Measurements from ENCODE around the gene TBL3.

TBL3 gene

DNA sequence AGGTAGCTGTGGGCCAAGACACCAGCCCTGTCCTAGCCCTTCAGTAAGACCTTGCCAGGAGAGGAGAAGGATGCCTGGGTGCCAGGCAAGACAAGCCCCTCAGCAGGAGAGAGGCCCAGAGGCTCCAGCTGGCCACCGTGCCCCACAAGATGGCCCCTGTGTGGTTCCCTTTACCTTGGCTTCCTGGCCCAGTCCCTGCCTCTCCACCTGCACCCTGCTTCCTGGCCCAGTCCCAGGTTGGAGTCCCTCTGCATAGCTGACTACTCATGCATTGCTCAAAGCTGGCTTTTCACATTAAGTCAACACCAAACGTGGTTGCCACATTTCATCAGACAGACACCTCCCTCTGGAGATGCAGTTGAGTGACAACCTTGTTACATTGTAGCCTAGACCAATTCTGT, 21.9 kb downstream of the TBL3 start:
- H3K9ac ChIP-seq (ENCODE audit: low read length): no peak overlapping the region
- H4K20me1 ChIP-seq (ENCODE audit: insufficient read depth, low read length): no peaks in the 10 kb centered on the region
- no peaks in the 10 kb centered on the region for H3K36me3 ChIP-seq (replicated peaks; ENCODE audit: insufficient read depth, low read length)
- peaks cover 16% of the 10 kb centered on the region for H3K4me1 ChIP-seq (ENCODE audit: low read length)
- no peak overlapping the region for H2AFZ ChIP-seq (ENCODE audit: low read length)
- H3F3A ChIP-seq (ENCODE audit: insufficient read depth, low read length): peaks cover 13% of the 10 kb centered on the region
- no peak overlapping the region for H3K4me2 ChIP-seq (ENCODE audit: low read depth, low read length)
- DNase-seq: no peak
- no peak overlapping the region for H3K27ac ChIP-seq (ENCODE audit: low read length)
- H3K4me3 ChIP-seq (ENCODE audit: low read length): no peak overlapping the region
- TF ChIP-seq EZH2phosphoT487 (IDR thresholded peaks at IDR 0.05; ENCODE audit: low read length) (no peak), EZH2 (optimal IDR thresholded peaks at IDR 0.05; ENCODE audit: low read depth, low read length) (no peak)
- TF ChIP-seq, protein P1, sequence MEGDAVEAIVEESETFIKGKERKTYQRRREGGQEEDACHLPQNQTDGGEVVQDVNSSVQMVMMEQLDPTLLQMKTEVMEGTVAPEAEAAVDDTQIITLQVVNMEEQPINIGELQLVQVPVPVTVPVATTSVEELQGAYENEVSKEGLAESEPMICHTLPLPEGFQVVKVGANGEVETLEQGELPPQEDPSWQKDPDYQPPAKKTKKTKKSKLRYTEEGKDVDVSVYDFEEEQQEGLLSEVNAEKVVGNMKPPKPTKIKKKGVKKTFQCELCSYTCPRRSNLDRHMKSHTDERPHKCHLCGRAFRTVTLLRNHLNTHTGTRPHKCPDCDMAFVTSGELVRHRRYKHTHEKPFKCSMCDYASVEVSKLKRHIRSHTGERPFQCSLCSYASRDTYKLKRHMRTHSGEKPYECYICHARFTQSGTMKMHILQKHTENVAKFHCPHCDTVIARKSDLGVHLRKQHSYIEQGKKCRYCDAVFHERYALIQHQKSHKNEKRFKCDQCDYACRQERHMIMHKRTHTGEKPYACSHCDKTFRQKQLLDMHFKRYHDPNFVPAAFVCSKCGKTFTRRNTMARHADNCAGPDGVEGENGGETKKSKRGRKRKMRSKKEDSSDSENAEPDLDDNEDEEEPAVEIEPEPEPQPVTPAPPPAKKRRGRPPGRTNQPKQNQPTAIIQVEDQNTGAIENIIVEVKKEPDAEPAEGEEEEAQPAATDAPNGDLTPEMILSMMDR (IDR thresholded peaks at IDR 0.05; ENCODE audit: low read length): no peak
- H3K79me2 ChIP-seq (ENCODE audit: low read length): no peaks in the 10 kb centered on the region
- no peaks in the 10 kb centered on the region for H3K9me3 ChIP-seq (replicated peaks; ENCODE audit: insufficient read depth, low read length)
- no peaks in the 10 kb centered on the region for H3K9me2 ChIP-seq (replicated peaks; ENCODE audit: insufficient read depth, low read length)
- peaks cover 8% of the 10 kb centered on the region for H3K27me3 ChIP-seq (replicated peaks; ENCODE audit: insufficient read depth, low read length)

DNA sequence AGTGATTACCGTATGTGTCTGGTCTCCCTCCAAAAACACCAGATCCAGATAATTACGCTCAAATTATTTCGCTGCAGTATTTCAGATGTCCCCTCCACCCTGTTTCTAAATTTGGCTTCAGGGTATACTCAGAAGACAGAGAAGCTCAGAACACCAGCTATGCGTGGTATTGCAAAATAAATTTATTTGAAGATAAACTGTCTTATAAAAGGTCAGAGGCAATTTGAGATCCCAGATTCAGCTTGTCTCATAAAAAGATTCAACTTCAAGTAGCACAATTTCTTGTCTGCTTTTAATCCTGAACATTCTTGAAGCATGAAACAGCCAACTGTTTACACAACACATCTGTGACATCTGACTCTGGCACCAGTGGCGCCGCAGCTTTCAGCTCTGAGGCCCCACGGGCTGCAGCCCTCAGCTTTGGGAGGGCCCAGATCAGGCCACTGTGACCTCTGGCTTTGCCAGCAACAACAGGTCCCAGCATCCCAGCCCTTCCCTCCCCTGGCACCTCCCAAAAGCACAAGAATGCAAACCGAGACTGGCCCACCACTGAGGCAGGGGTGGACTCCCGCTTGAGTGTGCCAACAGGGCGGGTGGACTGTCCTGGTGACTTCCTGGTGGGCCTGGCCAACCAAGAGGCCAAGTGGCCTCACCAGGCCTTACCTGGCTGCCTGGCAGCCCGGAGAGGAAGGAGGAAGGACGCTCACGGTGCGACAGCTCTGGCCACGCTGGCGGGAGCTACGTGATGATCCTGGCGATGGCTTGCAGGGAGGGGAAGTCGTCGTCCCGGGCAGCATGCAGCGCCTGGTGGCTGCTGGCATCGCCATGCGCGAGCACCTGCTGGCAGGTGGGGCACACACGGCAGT, 25.9 kb downstream of the TBL3 start:
- Histone ChIP-seq H3K9me3 (replicated peaks; ENCODE audit: insufficient read depth, low read length) (no peaks in the 10 kb centered on the region), H4K20me1 (ENCODE audit: insufficient read depth, low read length) (no peaks in the 10 kb centered on the region), H3K4me3 (ENCODE audit: low read length) (no peak overlapping the region), H3K27me3 (replicated peaks; ENCODE audit: insufficient read depth, low read length) (no peaks in the 10 kb centered on the region), H3K27ac (ENCODE audit: low read length) (no peak overlapping the region), H3F3A (ENCODE audit: insufficient read depth, low read length) (peaks cover 8% of the 10 kb centered on the region; the same call in 1 of the 2 replicates), H3K9ac (ENCODE audit: low read length) (no peak overlapping the region), H3K36me3 (replicated peaks; ENCODE audit: insufficient read depth, low read length) (no peaks in the 10 kb centered on the region), H3K4me2 (ENCODE audit: low read depth, low read length) (no peak overlapping the region), H2AFZ (ENCODE audit: low read length) (no peak overlapping the region), H3K79me2 (ENCODE audit: low read length) (peaks cover under 1% of the 10 kb centered on the region; the same call in 1 of the 2 replicates), H3K9me2 (replicated peaks; ENCODE audit: insufficient read depth, low read length) (no peaks in the 10 kb centered on the region), H3K4me1 (ENCODE audit: low read length) (no peaks in the 10 kb centered on the region)
- no peak for DNase-seq
- TF ChIP-seq, protein P1 (IDR thresholded peaks at IDR 0.05; ENCODE audit: low read length): no peak
- no peak for TF ChIP-seq EZH2 (optimal IDR thresholded peaks at IDR 0.05; ENCODE audit: low read depth, low read length)
- no peak for TF ChIP-seq EZH2phosphoT487 (IDR thresholded peaks at IDR 0.05; ENCODE audit: low read length)

DNA sequence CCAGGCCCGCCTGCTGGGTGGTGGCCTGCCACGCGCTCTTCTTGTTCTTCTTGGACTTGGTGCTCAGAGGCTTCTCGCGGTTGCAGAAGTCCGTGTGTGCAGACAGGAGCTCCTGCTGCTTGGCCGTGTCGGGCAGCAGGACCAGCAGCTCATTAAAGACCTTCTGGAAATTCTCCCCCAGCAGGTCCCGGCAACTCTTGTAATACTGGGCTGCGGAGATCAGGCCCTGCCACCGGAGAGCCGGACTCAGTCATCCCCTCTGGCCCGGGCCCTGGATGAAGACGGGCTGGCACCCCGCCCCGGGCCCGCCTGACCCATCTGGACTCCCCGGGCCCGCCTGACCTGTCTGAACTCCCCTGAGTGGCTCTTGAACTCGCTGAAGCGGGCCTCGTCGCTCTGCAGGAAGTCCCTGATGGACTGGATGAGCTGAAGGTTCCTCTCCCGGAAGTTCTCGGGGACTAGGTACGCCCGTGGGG, 26.5 kb downstream of the TBL3 start:
- H2AFZ ChIP-seq (ENCODE audit: low read length): no peak overlapping the region
- no peak overlapping the region for H3K27ac ChIP-seq (ENCODE audit: low read length)
- H3K9me2 ChIP-seq (replicated peaks; ENCODE audit: insufficient read depth, low read length): no peaks in the 10 kb centered on the region
- no peak overlapping the region for H3K9ac ChIP-seq (ENCODE audit: low read length)
- no peaks in the 10 kb centered on the region for H3K36me3 ChIP-seq (replicated peaks; ENCODE audit: insufficient read depth, low read length)
- TF ChIP-seq EZH2phosphoT487 (IDR thresholded peaks at IDR 0.05; ENCODE audit: low read length) (no peak), EZH2 (optimal IDR thresholded peaks at IDR 0.05; ENCODE audit: low read depth, low read length) (no peak)
- TF ChIP-seq, protein P1 (IDR thresholded peaks at IDR 0.05; ENCODE audit: low read length): no peak
- peaks cover 7% of the 10 kb centered on the region; the same call in 1 of the 2 replicates for H3F3A ChIP-seq (ENCODE audit: insufficient read depth, low read length)
- H3K4me3 ChIP-seq (ENCODE audit: low read length): no peak overlapping the region
- no peak for DNase-seq
- no peaks in the 10 kb centered on the region for H4K20me1 ChIP-seq (ENCODE audit: insufficient read depth, low read length)
- H3K4me1 ChIP-seq (ENCODE audit: low read length): no peaks in the 10 kb centered on the region
- no peak overlapping the region for H3K4me2 ChIP-seq (ENCODE audit: low read depth, low read length)
- H3K27me3 ChIP-seq (replicated peaks; ENCODE audit: insufficient read depth, low read length): no peaks in the 10 kb centered on the region
- peaks cover 7% of the 10 kb centered on the region for H3K79me2 ChIP-seq (ENCODE audit: low read length)
- H3K9me3 ChIP-seq (replicated peaks; ENCODE audit: insufficient read depth, low read length): no peaks in the 10 kb centered on the region

Measured in MM.1S (cell line).